WI38 (cell line): Measurements from ENCODE around the gene RAI2.

ENCODE experiments used
- H3K4me3 ChIP-seq: 2 replicates; pipeline ENCODE4 v1.5.1; 2011; ENCODE audit warnings: low read depth, mild to moderate bottlenecking, control low read depth, low read length
- TF ChIP-seq, protein P1 (sequence below): IDR thresholded peaks from 2 replicates; pipeline ENCODE4 v1.5.1; 2012; ENCODE audit warnings: low read depth, mild to moderate bottlenecking, control low read depth, low read length

RAI2 gene

DNA sequence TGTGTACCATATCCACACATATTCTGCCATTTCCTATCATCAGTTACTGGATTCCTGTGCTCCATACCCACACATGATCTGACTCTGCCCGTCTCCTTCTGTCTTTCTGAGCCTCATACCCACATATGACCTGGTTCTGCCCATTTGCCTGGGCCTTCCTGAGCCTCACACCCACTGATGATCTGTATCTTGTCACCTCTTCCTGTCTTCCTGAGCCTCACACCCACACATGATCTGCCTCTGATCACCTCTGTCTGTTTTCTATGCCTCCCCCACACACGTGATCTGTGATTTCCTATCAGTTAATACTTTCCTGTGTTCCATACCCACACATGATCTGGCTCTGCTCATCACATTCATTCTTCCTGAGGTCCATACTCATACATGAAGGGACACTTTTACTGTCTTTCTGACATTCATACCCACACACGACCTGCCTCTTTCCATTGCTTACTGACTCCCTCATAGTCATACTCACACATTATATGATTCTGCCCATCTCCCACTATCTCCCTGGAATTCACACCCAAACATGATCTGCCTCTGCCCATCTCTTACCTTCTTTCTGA, 91.3 kb downstream of the RAI2 start:
- TF ChIP-seq, protein P1, sequence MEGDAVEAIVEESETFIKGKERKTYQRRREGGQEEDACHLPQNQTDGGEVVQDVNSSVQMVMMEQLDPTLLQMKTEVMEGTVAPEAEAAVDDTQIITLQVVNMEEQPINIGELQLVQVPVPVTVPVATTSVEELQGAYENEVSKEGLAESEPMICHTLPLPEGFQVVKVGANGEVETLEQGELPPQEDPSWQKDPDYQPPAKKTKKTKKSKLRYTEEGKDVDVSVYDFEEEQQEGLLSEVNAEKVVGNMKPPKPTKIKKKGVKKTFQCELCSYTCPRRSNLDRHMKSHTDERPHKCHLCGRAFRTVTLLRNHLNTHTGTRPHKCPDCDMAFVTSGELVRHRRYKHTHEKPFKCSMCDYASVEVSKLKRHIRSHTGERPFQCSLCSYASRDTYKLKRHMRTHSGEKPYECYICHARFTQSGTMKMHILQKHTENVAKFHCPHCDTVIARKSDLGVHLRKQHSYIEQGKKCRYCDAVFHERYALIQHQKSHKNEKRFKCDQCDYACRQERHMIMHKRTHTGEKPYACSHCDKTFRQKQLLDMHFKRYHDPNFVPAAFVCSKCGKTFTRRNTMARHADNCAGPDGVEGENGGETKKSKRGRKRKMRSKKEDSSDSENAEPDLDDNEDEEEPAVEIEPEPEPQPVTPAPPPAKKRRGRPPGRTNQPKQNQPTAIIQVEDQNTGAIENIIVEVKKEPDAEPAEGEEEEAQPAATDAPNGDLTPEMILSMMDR, result no peak
- no peak overlapping the region for H3K4me3 ChIP-seq

DNA sequence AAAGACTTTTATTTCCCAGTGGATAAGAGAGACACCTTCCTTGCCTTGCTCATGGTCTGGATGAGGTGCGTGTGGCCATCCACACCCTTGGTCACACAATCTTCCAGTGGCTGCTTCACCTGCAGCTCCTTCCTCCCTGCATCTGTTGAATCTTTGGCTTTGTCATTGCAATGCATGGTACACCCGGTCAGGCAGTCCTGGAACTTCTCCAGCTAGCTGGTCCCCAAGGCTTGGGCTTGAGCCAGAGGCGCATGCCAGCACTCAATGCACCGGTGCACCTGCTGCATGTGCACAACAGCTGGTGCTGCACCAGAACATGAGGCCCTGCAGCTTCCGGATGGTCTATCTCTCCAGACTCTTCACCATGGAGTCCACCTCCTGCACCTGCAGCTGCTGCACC, 92.1 kb downstream of the RAI2 start:
- no peak overlapping the region for H3K4me3 ChIP-seq
- TF ChIP-seq, protein P1, result no peak

DNA sequence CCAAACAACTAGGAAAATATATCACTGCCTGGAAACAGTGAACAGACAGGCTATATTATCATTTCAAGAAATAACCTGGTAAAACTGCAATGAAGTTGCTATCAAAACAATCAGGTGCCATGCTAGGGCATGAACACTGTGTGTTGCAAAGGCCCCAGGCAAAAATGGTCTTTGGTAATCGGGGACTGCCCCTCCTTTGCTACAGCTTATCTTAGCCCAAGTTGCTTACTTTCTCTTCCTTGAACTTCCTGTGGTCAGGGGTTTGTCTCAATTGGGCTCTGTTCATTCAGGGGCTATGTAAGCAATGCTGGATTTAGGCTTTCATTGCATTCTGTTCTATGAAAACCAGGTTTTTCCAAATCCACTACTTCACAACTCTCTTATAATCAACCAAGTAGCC, 93.4 kb downstream of the RAI2 start:
- H3K4me3 ChIP-seq, result no peak overlapping the region
- TF ChIP-seq, protein P1, result no peak

DNA sequence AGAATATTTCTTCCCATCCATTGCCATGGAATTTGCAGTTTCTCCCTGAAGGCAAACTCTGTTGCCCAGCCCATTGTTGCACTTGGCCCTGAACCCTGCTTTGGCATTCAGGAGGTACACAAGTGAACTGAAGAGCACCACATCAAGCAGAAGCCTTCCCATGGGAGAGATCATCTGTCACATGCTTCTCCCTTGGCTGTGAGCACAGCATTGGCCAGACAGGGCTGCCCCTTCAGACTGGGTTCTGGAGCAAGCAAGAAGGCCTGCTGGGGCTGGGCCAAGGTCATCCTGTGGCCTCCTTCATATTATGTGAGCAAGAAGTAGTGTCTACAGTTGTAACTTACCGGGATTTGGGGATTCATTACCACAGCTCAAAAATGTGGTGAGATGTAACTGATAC, 101.1 kb downstream of the RAI2 start:
- H3K4me3 ChIP-seq, result no peak overlapping the region
- TF ChIP-seq, protein P1, result no peak

DNA sequence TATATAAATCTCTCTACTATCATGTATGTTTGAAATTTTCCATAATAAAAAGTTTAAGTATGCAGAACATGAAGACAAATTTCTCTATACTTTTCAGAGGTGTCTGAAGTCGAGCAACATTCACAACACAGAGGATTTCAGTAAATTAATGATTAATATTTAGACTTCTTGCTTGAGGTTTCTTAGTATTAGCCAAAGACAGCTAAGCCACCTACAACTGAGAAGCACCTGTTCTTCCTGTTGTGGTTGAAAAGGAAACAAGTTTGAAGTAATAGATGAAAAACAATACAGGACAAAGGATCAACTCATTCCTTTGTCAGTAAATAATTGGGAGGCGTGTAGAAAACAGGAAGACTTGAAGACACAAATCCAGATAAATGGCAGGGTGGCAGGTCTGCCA, 102.7 kb downstream of the RAI2 start:
- TF ChIP-seq, protein P1, result no peak
- H3K4me3 ChIP-seq, result no peak overlapping the region

DNA sequence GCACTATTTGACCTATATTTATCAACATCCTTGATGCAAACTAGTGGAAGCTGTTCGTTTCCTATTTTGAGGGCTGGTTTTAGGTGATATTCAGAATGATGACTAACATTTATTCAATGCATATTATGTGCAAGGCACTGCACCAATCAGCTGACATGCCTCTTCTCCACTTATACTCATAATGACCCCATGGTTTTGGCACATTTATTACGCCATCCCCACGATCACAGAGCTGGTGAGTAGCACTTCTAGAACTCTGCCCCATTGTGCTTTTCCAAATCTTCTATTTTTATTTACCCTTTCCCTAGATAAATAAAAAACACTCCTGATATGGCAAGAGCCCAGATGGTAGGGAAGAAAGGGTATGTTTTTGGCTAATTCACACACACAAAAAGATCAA, 110.7 kb downstream of the RAI2 start:
- no peak overlapping the region for H3K4me3 ChIP-seq
- TF ChIP-seq, protein P1, result no peak
